Stromal cell of bone marrow (primary cell): ENCODE data around the gene UBTF.

Experiments used
- DNase-seq: peaks from one replicate; pipeline ENCODE4 v3.0.0-alpha.2; 2012; ENCODE audit warnings: low read depth

Gene UBTF

DNA sequence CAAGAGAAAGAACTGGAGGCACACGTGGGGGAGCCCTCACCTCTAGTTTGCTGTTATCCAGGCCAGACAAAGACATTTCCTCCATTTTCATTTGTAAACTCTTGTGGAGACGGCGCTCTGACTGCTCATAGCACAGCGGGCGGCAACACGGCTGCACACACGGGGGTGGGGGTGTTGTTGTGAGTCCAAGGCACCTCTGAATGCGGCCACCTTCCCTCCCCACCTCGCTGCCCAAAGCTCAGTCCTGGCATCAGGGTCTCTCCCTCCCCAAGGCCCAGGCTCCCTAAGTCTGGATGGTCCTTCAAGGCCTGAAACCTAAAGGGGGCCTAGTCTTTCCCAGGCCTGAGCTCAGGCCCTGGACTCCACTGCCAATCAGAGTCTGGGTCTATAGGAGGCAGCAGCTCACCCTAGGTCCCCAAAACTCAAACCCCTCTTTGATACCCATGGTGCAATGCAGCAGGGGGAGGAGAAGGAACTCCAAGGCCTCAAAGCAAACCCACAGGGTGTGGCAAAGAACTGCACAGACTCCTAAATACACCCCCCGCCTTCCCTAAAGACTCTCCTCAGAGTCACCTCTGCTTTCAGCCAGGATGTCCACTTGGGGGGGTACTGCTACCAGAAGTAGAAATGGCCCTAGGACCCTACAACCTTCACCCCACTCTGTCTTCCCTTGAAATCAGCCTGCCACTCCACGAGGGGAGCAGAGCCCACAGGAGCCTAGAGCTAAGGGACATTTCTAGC, 21.3 kb downstream of the UBTF start:
- DNase-seq, result peak; percentile 53

DNA sequence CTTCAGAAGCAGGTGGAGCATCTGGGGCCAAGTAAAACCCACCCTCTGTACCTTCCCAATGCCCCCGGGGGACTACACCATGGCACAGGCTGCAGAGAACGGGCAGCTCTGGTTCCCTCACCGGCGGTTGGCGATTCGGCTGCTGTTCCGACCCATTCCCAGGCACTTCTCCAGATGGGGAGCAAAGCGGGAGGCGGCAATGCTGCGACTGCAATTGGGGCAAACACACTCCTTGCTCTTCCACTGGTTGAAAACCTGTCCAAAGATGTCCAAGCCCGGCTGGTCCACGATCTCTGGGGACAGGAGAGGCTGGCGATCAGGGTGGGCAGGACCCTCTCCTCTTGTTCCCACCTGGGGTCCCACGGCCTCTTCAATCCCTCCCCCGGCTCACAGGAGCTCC, 22.4 kb downstream of the UBTF start:
- no peak for DNase-seq

GRCh38 chr17:44193326-44194084, 26.0 kb downstream of the UBTF start:
- no peak for DNase-seq

- DNase-seq, result no peak
Observed at GRCh38 chr17:44192750-44193149, 26.7 kb downstream of the UBTF start.

- no peak for DNase-seq
Observed at GRCh38 chr17:44191941-44192496, 27.5 kb downstream of the UBTF start.

- DNase-seq, result no peak
Observed at GRCh38 chr17:44191369-44191768, 28.1 kb downstream of the UBTF start.

DNA sequence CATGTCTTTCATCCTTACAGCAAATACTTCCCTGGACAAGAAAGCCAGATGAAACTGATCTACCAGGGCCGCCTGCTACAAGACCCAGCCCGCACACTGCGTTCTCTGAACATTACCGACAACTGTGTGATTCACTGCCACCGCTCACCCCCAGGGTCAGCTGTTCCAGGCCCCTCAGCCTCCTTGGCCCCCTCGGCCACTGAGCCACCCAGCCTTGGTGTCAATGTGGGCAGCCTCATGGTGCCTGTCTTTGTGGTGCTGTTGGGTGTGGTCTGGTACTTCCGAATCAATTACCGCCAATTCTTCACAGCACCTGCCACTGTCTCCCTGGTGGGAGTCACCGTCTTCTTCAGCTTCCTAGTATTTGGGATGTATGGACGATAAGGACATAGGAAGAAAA, 29.0 kb downstream of the UBTF start:
- DNase-seq, result no peak

GRCh38 chr17:44188576-44189403, 30.7 kb downstream of the UBTF start:
- no peak for DNase-seq

GRCh38 chr17:44187131-44187899, 32.2 kb downstream of the UBTF start:
- DNase-seq, result no peak

DNA sequence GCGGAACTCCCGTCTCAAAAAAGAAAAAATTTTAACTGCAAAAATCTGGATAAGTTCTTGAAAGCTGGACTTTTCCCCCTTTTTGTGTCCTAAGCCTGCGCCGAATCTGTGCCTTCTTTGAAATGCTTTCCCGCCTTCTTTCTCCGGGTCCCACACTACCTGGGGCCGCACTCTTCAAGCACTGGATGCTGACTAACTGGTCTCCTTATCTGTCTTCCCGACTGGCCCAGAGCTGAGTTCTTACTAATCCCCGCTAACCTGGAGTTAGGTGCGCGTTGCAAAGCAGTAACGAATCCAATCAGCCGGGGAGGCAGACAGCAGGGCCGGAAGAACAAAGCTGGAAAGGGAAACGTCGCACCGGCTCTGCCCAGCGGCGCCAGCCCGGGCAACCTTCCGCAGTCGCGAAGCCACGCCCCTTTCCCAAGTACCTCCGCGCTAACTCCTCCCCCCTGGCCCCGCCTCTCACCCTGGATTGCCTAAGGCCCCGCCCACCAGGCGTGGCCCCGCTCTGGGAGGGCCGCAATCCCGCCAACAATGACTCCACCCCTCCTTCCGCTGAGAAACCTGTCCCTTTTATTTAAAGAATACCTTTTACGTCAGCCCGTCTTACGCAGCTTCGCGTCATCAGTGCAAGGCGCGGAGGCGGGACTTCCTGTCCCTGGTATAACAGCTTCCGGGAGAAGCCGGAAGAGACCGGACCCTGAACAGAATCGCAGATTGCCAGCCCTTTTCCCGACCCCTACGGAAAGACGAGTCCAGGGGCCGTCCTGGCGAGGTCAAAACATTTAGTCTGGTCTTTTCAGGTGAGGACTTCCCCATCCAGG, 33.0 kb downstream of the UBTF start, which contains the start of gene TMUB2:
Gene TMUB2 (plus strand): TSS at position 666 of the 824 bp plus-strand sequence. CDS start 737 bp downstream, outside the sequence.
- peak; percentile 97 for DNase-seq

GRCh38 chr17:44184212-44184810, 35.2 kb downstream of the UBTF start:
- DNase-seq, result no peak

GRCh38 chr17:44183024-44183423, 36.5 kb downstream of the UBTF start:
- DNase-seq, result no peak

DNA sequence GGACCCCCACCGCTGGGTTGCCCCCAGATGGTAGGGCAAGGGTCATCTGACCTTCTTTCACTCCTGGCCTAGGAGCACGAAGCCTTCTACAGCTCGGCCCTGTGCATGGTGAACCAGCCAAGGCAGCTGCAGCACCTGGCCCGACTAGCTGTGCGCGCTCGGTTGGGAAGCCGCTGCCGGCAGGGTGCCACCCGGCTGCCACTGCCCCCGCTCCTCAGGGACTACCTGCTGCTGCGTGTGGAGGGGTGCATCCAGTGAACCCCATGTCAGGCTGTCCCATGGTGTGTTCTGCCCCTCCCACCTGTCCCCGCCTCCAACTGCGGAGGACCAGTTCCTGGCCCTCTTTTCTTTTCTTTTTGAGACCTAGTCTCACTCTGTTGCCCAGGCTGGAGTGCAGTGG, 41.3 kb downstream of the UBTF start:
- DNase-seq, result no peak

DNA sequence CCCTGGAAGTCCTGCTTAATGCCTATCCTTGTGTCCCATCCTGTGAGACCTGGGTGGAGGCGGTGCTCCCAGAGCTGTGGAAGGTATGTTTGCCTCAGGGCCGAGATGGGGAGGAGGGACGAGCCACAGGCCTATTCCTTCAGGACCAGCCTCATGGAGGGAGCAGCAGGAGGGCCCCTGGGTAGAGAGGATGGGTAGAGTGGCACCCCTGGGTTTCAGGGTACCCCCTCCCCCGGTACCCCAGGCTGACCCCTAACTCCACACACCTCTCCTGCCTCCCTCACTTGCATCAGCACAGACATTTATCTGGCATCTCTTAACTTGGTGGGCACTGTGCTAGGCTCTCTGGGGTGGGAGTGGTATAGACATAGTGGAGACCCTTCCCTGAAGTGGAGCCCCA, 41.8 kb downstream of the UBTF start:
- DNase-seq, result no peak

- DNase-seq, result no peak
Observed at GRCh38 chr17:44176671-44177501, 42.6 kb downstream of the UBTF start.

DNA sequence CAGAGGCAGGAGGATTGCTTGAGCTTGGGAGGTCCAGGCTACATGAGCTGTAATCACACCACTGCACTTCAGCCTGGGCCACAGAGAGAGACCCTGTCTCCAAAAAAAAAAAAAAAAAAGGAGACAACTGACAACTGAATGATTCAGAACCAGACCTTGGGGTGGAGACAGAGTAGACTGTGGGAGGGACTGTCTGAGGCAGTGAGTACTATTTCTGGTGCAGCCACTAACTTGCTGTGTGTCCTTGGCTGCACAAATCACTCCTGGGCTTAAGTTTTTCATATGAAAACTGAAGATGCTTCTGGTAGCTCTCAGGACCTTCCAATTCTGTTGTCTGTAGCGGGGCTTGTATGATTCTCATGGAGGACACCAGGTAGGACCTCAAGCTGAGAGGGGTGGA, 43.2 kb downstream of the UBTF start:
- DNase-seq, result no peak

DNA sequence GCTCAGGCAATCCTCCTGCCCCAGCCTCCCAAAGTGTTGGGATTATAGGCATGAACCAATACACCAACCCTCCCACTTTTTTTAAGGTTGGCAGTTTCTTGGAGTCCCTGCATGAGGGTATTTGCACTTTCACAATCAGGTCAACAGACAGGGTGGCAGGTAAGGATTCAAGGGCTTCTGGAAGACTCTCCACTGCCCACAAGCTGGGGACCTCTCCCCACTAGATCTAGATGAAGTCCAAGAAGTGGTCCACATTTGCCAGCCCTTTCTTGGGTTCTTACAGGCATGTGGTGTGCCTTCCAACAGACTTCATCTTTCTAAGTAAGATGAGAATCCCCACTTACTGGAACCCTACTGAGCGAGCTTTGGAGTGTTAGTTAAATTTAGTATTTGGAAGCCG, 45.0 kb downstream of the UBTF start:
- DNase-seq, result no peak

DNA sequence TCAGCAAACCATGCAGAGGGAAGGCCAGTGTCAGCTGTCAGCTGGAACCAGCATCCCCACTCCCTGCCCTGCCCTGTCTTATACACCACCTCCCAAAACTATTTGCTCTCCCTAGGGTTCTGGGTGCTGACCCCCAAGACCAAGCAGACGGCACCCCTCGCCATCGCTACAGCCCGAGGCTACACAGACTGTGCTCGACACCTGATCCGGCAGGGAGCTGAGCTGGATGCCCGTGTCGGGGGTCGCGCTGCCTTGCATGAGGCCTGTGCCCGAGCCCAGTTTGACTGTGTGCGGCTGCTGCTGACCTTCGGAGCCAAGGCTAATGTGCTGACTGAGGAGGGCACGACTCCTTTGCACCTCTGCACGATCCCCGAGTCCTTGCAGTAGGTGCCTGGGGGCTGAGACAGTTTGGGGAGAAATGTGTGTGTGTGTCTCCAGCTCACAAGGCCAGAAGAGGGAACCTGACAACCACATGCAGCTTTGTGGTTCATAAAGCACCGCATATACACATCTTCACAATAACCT, 47.5 kb downstream of the UBTF start:
- DNase-seq, result no peak
